ENCODE results near the gene MIF. TPM values are rescaled to one million over a fixed set of nuclear protein-coding genes. Genes with fewer than 3 reads are reported as not detected.

MIF gene
- total RNA-seq, 4 donors from 2014 or later: 410 to 807 (median 448) TPM

GRCh38 chr22:23878219-23878618 is 16.0 kb upstream of the MIF start:
- no peak overlapping the region for H3K4me3 ChIP-seq
- DNase-seq: no peak
- no peak overlapping the region for H3K27ac ChIP-seq
- H3K4me1 ChIP-seq: no peaks in the 10 kb centered on the region
- no peaks in the 10 kb centered on the region for H3K27me3 ChIP-seq
- no peaks in the 10 kb centered on the region for H3K9me3 ChIP-seq
- no peak for TF ChIP-seq CTCF (IDR thresholded peaks at IDR 0.05)
- no peak for TF ChIP-seq POLR2A (IDR thresholded peaks at IDR 0.05)
- WGBS, 2 donors: 87 to 94% methylated on average over 5 to 7 of the region's 7 CpGs
- intact Hi-C loops (cut with DNase I): no loop called here
- H3K36me3 ChIP-seq: peaks cover 0 to 32% (median 0%) of the 10 kb centered on the region in 3 donors

GRCh38 chr22:23882370-23882769 is 11.8 kb upstream of the MIF start:
- no peak for TF ChIP-seq CTCF (IDR thresholded peaks at IDR 0.05)
- no peak for TF ChIP-seq POLR2A (IDR thresholded peaks at IDR 0.05)
- Histone ChIP-seq H3K9me3 (no peaks in the 10 kb centered on the region), H3K4me3 (no peak overlapping the region), H3K4me1 (no peaks in the 10 kb centered on the region), H3K27ac (no peak overlapping the region), H3K36me3 (peaks cover 0 to 17% (median 0%) of the 10 kb centered on the region in 3 donors), H3K27me3 (no peaks in the 10 kb centered on the region)
- DNase-seq: no peak
- intact Hi-C loops (cut with DNase I): no loop called here
- 63 to 74% methylated on average over 6 to 11 of the region's 20 CpGs for WGBS, 2 donors

GRCh38 chr22:23883658-23884057 is 10.5 kb upstream of the MIF start:
- WGBS, 2 donors: 93 to 100% methylated on average over 3 to 4 of the region's 9 CpGs
- Histone ChIP-seq H3K27ac (no peak overlapping the region), H3K4me3 (no peak overlapping the region), H3K9me3 (no peaks in the 10 kb centered on the region), H3K36me3 (peaks cover 0 to 6% (median 0%) of the 10 kb centered on the region in 3 donors), H3K27me3 (no peaks in the 10 kb centered on the region), H3K4me1 (peaks cover 0 to 9% (median 8%) of the 10 kb centered on the region in 3 donors)
- DNase-seq: no peak
- TF ChIP-seq POLR2A (IDR thresholded peaks at IDR 0.05) (no peak), CTCF (IDR thresholded peaks at IDR 0.05) (no peak)
- intact Hi-C loops (cut with DNase I): no loop called here

- Histone ChIP-seq H3K36me3 (peaks cover 0 to 6% (median 0%) of the 10 kb centered on the region in 3 donors), H3K27me3 (no peaks in the 10 kb centered on the region), H3K9me3 (no peaks in the 10 kb centered on the region), H3K4me3 (no peak overlapping the region), H3K27ac (no peak overlapping the region), H3K4me1 (peaks cover 0 to 14% (median 8%) of the 10 kb centered on the region in 3 donors)
- no peak for TF ChIP-seq POLR2A (IDR thresholded peaks at IDR 0.05)
- TF ChIP-seq CTCF (IDR thresholded peaks at IDR 0.05): no peak
- intact Hi-C loops (cut with DNase I): no loop called here
- DNase-seq: no peak
- 80% methylated on average over 1 of the region's 9 CpGs; no CpG with 5 or more reads in 1 of the 2 donors for WGBS, 2 donors
Observed at GRCh38 chr22:23884140-23884539, 10.0 kb upstream of the MIF start.

GRCh38 chr22:23888615-23889401 is 5.4 kb upstream of the MIF start:
- 62 to 63% methylated on average over 3 to 5 of the region's 11 CpGs for WGBS, 2 donors
- Histone ChIP-seq H3K36me3 (no peaks in the 10 kb centered on the region), H3K27me3 (no peaks in the 10 kb centered on the region), H3K4me1 (peaks cover 11 to 34% (median 13%) of the 10 kb centered on the region in 3 donors), H3K4me3 (no peak overlapping the region), H3K9me3 (no peaks in the 10 kb centered on the region), H3K27ac (peak overlapping the region in 3 of 4 donors; percentile 30 to 75 (median 69))
- intact Hi-C loops (cut with DNase I): no loop called here
- TF ChIP-seq POLR2A (IDR thresholded peaks at IDR 0.05): no peak
- peak in 1 of 6 experiments; percentile 13 for TF ChIP-seq CTCF (IDR thresholded peaks at IDR 0.05)
- no peak for DNase-seq
